ENCODE data around the gene SEZ6.

SEZ6 gene

GRCh38 chr17:28917465-28917864 is 88.4 kb downstream of the SEZ6 start:
- TF ChIP-seq GATA3 (IDR thresholded peaks at IDR 0.05; ENCODE audit: low read depth, low read length) (no peak), GATA2 (IDR thresholded peaks at IDR 0.05; ENCODE audit: low read depth, low read length) (no peak)

DNA sequence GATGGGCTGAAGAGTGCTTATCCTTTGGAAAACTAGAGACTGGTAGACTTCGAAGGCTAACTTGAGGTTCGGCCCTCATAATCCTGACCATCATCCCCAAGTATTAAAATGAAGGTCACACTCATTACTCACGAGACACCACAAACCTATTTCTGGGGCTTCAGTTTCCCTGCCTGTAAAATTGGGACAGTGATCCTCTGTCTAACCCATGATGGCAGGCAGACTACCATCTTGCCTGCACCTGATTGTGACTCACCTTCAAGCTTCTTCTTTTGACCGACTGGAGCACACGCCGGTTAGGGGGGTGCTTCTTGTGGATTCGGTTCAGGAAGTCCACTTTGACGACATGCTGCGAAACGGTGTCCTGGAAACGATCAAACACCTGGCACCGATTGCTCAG is 88.8 kb downstream of the SEZ6 start:
- no peak for TF ChIP-seq GATA3 (IDR thresholded peaks at IDR 0.05; ENCODE audit: low read depth, low read length)

GRCh38 chr17:28916302-28916934 is 89.4 kb downstream of the SEZ6 start:
- TF ChIP-seq GATA3 (IDR thresholded peaks at IDR 0.05; ENCODE audit: low read depth, low read length) (no peak), GATA2 (IDR thresholded peaks at IDR 0.05; ENCODE audit: low read depth, low read length) (no peak)

- TF ChIP-seq GATA3 (IDR thresholded peaks at IDR 0.05; ENCODE audit: low read depth, low read length) (no peak), GATA2 (IDR thresholded peaks at IDR 0.05; ENCODE audit: low read depth, low read length) (no peak)
These were observed 92.9 kb downstream of the SEZ6 start for GRCh38 chr17:28912938-28913333.

DNA sequence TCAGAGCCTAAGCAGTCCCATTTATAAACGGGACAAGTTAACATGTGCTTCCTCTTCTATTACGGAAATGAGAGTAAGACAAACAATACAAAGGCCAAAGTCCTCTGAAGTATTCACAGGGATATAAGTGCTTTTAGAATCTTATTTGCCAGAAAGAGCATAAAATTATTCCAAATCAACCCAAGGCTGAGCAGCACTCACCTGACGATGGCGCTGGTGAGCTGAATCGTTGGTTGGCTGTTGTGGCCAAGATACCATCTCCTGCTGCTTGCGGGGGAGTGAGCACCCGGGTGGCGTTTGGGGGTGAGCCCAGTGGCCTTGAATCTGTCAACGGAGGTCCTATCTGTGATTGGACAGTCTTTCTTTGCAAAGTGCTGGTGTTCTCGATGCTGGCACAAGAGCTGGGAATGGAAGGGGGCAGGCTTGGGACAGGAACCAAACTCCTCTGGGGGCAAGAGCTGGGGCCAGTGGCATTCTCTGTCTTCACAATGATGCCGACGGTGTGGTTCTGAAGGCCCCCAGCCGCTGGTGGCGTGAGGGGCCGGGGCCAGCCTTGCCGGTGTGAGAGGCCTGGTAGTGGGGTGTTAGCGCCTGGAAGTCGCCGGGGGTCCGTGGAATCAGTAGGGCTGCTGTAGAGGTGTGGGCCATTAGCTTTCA is 93.4 kb downstream of the SEZ6 start:
- TF ChIP-seq GATA3 (IDR thresholded peaks at IDR 0.05; ENCODE audit: low read depth, low read length) = no peak
- TF ChIP-seq GATA2 (IDR thresholded peaks at IDR 0.05; ENCODE audit: low read depth, low read length) = no peak

- no peak for TF ChIP-seq GATA3 (IDR thresholded peaks at IDR 0.05; ENCODE audit: low read depth, low read length)
- no peak for TF ChIP-seq GATA2 (IDR thresholded peaks at IDR 0.05; ENCODE audit: low read depth, low read length)
These were observed 94.3 kb downstream of the SEZ6 start for GRCh38 chr17:28911411-28912045.

DNA sequence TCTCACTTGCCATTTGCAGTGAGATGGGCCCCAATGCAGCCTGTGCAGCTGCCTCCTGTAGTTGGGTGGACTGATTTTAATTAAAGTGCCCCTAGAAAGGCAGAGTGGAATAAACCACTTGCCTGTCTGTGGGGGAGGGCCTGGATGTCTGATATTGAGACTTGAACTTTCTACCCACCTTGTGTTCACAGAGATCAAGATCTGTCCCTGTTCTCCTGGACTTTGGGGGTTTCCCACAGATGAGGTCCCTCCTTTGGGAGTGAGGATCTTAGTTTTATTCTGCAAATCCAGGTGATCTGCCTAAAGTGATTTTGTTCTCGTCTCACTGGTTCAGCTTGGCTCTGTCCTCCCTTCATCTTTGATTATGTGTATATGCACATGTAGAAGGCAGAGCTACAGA is 95.3 kb downstream of the SEZ6 start:
- no peak for TF ChIP-seq GATA3 (IDR thresholded peaks at IDR 0.05; ENCODE audit: low read depth, low read length)
- no peak for TF ChIP-seq GATA2 (IDR thresholded peaks at IDR 0.05; ENCODE audit: low read depth, low read length)

GRCh38 chr17:28908640-28909167 is 97.1 kb downstream of the SEZ6 start:
- TF ChIP-seq GATA3 (IDR thresholded peaks at IDR 0.05; ENCODE audit: low read depth, low read length) (no peak), GATA2 (IDR thresholded peaks at IDR 0.05; ENCODE audit: low read depth, low read length) (no peak)

- TF ChIP-seq GATA2 (IDR thresholded peaks at IDR 0.05; ENCODE audit: low read depth, low read length) (no peak), GATA3 (IDR thresholded peaks at IDR 0.05; ENCODE audit: low read depth, low read length) (no peak)
These were observed 97.9 kb downstream of the SEZ6 start for GRCh38 chr17:28907709-28908475.

DNA sequence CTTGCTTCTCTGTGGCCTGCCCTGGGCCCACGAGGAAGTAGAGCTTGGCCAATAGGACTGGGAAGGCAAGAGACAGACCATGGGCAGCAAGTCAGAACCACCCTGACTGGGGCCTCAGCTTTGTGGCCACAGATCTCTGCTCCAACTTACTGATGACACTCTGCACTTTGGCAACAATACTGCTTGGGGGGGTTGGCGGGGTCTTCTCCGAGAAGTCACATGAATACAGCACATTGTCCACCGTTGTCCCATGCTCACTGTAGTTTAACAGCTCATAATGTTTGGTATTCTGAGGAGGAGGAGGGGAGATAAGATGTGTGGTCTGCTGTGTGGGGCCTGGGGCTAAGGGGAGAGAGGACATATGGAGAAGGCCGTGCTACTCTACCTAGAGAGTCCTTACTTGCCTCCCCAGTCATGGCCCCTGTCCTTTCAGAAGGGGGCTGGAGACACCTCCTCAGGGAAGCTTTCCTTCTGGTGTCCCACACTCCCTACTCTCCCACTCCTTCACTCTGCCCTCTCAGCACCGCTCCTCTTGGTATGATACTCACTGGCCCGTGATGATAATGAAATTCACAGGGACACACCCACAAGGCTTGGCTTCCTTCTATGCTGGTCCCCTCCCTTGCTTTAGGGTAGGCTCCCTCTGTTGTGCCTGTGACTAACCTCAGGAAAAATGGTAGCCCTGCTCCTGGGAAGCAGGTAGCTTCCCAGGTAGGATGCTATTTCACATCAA is 99.0 kb downstream of the SEZ6 start:
- TF ChIP-seq GATA2 (IDR thresholded peaks at IDR 0.05; ENCODE audit: low read depth, low read length) (no peak), GATA3 (IDR thresholded peaks at IDR 0.05; ENCODE audit: low read depth, low read length) (no peak)

GRCh38 chr17:28906276-28906675 is 99.6 kb downstream of the SEZ6 start:
- TF ChIP-seq GATA2 (IDR thresholded peaks at IDR 0.05; ENCODE audit: low read depth, low read length) = no peak
- TF ChIP-seq GATA3 (IDR thresholded peaks at IDR 0.05; ENCODE audit: low read depth, low read length) = no peak

Measured in SH-SY5Y (cell line).